NCI-H446 (cell line): ENCODE measurements around the gene KCNN2.

Experiments used
- DNase-seq, 2 experiments: peaks; one replicate each; lab custom pipeline; 2025; lab: John Stamatoyannopoulos, UW

KCNN2 gene

DNA sequence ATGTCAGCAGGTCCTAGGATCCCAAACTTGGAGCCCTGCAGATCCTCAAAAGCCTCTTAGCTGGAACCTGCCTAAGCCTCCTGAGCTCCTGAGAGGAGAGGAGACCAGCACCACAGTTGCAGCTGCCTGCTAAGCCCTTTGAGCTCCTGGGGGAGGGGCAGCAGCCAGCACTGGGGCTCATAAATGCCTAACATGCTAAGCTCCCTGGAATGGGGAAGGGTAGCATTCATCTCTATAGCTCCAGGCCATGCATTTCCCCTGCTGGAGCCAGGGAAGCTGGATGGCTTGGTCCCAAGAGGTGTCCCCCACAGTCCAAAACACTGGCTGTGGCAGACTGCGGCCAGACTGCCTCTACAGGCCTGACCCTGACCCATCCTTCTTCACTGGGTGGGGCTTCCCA is 182.7 kb downstream of the KCNN2 start:
- DNase-seq: no peak
